ENCODE data around the gene ADGRG2.

ADGRG2 gene

GRCh38 chrX:19133784-19134183 lies 11.5 kb upstream of the ADGRG2 start:
- no peak overlapping the region for H3K4me3 ChIP-seq (ENCODE audit: low read depth, low read length)
- DNase-seq (ENCODE audit: low read depth): no peak
- no peak for TF ChIP-seq CTCF (conservative IDR thresholded peaks at IDR 0.05; ENCODE audit: low read depth, low read length)

DNA sequence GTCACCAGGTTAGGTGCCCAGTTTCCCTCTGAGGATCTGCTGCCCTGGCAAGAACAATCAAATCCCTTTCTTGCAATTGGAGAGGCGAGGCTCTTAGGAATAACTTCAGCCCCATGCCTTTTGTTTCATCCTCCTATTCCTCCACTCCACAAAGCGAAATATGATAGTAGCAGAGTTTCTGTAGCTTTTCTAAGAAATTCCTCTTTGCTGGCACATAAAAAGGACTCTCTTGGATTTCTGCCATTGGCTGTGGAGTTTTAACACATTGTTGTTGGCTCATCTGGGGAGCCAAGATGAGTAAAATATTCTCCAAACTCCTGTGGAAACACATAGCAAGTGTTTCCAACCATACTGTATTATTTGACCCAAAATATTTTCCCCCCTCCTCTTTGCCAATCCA lies 11.0 kb upstream of the ADGRG2 start:
- DNase-seq (ENCODE audit: low read depth): no peak
- no peak overlapping the region for H3K4me3 ChIP-seq (ENCODE audit: low read depth, low read length)
- TF ChIP-seq CTCF (conservative IDR thresholded peaks at IDR 0.05; ENCODE audit: low read depth, low read length): no peak

DNA sequence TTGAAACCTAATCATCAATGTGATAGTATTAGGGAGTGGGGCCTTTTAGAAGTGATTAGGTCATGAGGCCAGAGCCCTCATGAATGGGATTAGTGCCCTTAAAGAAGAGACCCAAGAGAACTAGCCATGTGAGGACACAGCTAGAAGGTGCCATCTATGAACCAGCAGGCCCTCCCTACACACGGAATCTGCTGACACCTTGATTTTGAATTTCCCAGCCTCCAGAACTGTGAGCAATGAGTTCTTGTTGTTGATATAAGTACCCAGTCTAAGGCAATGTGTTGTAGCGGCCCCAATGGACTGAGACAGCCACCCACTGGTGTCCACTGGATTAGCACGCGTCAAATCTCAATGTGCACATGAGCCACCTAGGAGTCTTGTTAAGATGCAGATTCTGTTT lies 8.4 kb upstream of the ADGRG2 start:
- TF ChIP-seq CTCF (conservative IDR thresholded peaks at IDR 0.05; ENCODE audit: low read depth, low read length): no peak
- H3K4me3 ChIP-seq (ENCODE audit: low read depth, low read length): no peak overlapping the region

DNA sequence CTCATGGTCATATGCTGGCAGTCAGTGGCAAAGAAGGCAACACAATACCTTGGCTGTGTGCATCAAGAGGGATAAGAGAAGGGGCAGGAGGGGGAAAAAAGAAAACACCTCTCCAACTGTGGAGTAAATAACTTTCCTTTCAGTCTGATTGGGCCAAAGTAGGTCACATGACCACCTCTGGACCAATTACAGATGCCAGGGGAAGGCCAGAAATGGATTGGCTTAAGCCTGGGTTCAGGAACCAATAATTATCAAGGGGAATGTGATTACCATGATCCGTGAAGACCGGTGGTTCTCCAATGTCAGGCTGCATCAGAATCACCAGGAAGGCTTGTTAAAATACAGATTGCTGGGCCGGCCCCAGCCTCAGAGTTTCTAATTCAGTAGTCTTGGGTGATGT lies 7.4 kb upstream of the ADGRG2 start:
- DNase-seq (ENCODE audit: low read depth): no peak
- H3K4me3 ChIP-seq (ENCODE audit: low read depth, low read length): no peak overlapping the region
- no peak for TF ChIP-seq CTCF (conservative IDR thresholded peaks at IDR 0.05; ENCODE audit: low read depth, low read length)

More for the DNA sequence above, 8.4 kb upstream of the ADGRG2 start:
- no peak for DNase-seq (ENCODE audit: low read depth)

DNA sequence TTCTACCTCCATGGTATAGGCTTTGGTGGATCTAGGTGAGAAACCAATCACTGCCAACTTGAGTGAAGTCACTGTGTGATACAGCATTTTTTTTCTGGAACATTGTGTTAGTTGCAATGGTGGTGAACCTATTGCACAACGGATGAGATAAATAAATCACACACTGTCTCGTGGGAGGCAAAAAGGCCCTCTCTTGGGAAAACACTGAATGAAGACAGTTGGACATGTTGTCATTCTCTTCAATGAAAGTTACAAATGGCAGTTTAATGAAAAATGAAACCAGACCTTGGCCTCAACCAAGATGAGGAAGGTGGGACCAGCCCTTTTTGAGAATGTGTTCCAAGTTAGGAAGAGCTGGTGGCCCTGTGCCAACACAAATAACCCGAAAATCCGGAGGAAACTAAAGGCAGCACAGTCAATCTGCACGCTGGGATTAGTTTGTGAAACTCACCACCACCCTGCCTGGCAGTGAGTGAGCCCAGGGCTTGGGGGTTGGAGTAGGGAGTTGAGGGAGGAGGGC lies 5.4 kb upstream of the ADGRG2 start:
- peak; percentile 62 for DNase-seq (ENCODE audit: low read depth)
- no peak for TF ChIP-seq CTCF (conservative IDR thresholded peaks at IDR 0.05; ENCODE audit: low read depth, low read length)

DNA sequence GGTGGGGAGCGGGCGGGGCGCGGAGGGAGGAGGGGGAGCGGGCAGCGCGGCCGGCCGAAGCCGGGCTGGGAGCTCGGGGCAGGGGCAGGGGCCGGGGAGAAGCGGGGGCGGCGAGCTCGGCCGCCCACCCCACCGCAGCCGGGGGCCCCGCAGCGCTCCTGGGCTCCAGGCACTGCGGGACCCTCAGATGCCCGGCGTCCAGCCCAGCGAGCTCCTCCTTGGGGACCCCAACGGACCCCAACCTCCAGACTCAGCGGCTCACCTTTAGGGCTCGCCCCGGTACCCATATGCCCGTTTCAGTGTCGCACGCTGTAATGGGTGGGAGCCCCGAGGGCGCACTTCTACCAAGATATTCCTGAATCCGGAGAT lies 357 bp upstream of the ADGRG2 start:
- H3K4me3 ChIP-seq (ENCODE audit: low read depth, low read length): no peak overlapping the region
- no peak for DNase-seq (ENCODE audit: low read depth)
- TF ChIP-seq CTCF (conservative IDR thresholded peaks at IDR 0.05; ENCODE audit: low read depth, low read length): no peak

More for the DNA sequence above, 5.4 kb upstream of the ADGRG2 start:
- H3K4me3 ChIP-seq (ENCODE audit: low read depth, low read length): no peak overlapping the region

DNA sequence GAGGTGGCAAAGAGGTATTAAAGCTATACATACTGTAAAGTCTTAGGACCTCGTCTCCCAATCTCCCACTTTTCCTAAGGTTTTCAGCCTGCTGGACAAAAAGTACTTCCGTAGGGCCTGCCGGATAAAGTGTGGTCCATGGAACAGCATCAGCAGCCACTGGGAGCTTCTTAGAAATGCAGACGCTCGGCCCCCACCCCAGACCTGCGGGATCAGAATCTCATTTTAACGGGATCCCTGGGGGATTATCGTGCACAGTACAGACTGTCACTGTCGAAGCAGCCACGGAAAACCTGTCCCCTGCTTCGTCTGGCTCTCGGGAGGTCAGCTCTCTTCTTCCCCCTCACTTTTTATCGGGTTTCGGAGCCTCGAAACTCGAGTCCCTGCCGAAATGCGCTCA lies 802 bp downstream of the ADGRG2 start:
- no peak overlapping the region for H3K4me3 ChIP-seq (ENCODE audit: low read depth, low read length)
- no peak for TF ChIP-seq CTCF (conservative IDR thresholded peaks at IDR 0.05; ENCODE audit: low read depth, low read length)
- DNase-seq (ENCODE audit: low read depth): no peak
